Sigmoid colon (tissue), 7 donors: ENCODE results near the gene AADACL4. TPM values are rescaled to one million over a fixed set of nuclear protein-coding genes. Genes with fewer than 3 reads are reported as not detected.

Experiments used
- DNase-seq: peaks from one replicate; pipeline ENCODE4 v3.0.0-alpha.2; 2019
- H3K27ac ChIP-seq, 4 donors: fragments of 200-600 bp; sonication (generic); one replicate each; pipeline ENCODE4 v1.5.1; 2016 to 2019; ENCODE audit warnings: mild to moderate bottlenecking in 1 of 4
- H3K27me3 ChIP-seq, 3 donors: fragments of 200-600 bp; sonication (generic); one replicate each; pipeline ENCODE4 v1.5.1; 2019; ENCODE audit warnings: mild to moderate bottlenecking in 1 of 3
- H3K36me3 ChIP-seq, 4 donors: fragments of 200-600 bp; sonication (generic); one replicate each; pipeline ENCODE4 v1.5.1; 2016 to 2019
- H3K4me1 ChIP-seq, 4 donors: fragments of 200-600 bp; sonication (generic); one replicate each; pipeline ENCODE4 v1.5.1; 2017 to 2019
- H3K4me3 ChIP-seq, 4 donors: fragments of 200-600 bp; sonication (generic); one replicate each; pipeline ENCODE4 v1.5.1; 2017 to 2019; ENCODE audit warnings: mild to moderate bottlenecking in 2 of 4, moderate library complexity in 1 of 4
- H3K9me3 ChIP-seq, 4 donors: fragments of 200-600 bp in 3 of 4; sonication (generic) in 3 of 4; one replicate each; pipeline versions ENCODE4 v1.5.1 to v1.6.1; 2013 to 2019
- CTCF ChIP-seq, 4 experiments: fragments of 450-650 bp in 3 of 4; fragments of 200-600 bp in 1 of 4; IDR thresholded peaks; one replicate each; pipeline ENCODE4 v1.5.1; 2016 to 2019; ENCODE audit warnings: antibody characterized with exemption in 4 of 4, mild to moderate bottlenecking in 3 of 4, moderate library complexity in 2 of 4
- EP300 ChIP-seq, 4 donors: sonication (generic); formaldehyde crosslinking; IDR thresholded peaks; one replicate each; pipeline ENCODE4 v1.6.1; 2017; ENCODE audit warnings: antibody characterized with exemption in 4 of 4
- POLR2A ChIP-seq, 2 donors: fragments of 450-650 bp; IDR thresholded peaks; one replicate each; pipeline ENCODE4 v1.6.1; 2016; ENCODE audit warnings: antibody characterized with exemption in 2 of 2, mild to moderate bottlenecking in 2 of 2, moderate library complexity in 2 of 2
- POLR2AphosphoS5 ChIP-seq, 4 donors: sonication (generic); formaldehyde crosslinking; IDR thresholded peaks; one replicate each; pipeline ENCODE4 v1.6.1; 2017; ENCODE audit warnings: antibody characterized with exemption in 4 of 4
- WGBS, 2 donors: extraction: QIAGEN DNeasy Blood & Tissue Kit; methylation state at CpG; one replicate each; pipeline ENCODE4 v1.1.7; 2013; 5-methylcytosine and 5-hydroxymethylcytosine counted together
- intact Hi-C: fragments of 100-400 bp; cut with DNase I; formaldehyde crosslinking; loops from one replicate; pipeline ENCODE4 v1.15.1; 2023
- polyA plus RNA-seq, 3 donors: library from polyadenylated mRNA; stranded (reverse); fragments of 200-250 nt; gene quantifications; one replicate each; pipeline ENCODE4 v1.2.3, GENCODE V29; 2013
- total RNA-seq, 4 donors: library from RNA; depleted of rRNA; stranded (reverse); fragments of >200 nt; gene quantifications; one replicate each; pipeline ENCODE4 v1.1.0, GENCODE V29; 2016
- donor health status: healthy with polysubstance abuse.
- donor health status: Bipolar disorder and iron deficiency.
- donor health status: healthy.

Gene AADACL4
- total and polyA plus RNA-seq, 7 donors, result 0.04 TPM; not detected in 6

DNA sequence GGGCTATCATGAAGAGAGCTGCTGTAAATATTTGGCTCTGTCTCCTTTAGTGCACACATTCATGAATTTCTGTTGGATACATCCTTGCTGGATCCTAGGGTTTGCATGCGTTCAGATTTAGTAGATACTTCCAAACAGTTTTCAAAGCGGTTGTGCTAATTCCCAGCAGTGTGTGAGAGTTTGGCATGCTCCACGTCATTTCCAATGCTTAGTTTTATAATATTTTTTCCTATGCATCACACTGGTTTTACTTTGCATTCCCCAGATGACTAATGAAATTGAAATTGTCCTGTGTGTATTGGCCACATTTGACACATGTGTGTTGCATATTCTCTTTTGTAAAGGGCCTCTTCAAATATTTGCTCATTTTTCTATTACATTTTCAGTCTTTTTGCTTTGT, 53.5 kb downstream of the AADACL4 start:
- H3K4me3 ChIP-seq, result no peak overlapping the region
- H3K4me1 ChIP-seq, result no peaks in the 10 kb centered on the region
- H3K9me3 ChIP-seq, result peaks cover 0 to 7% (median 0%) of the 10 kb centered on the region in 4 donors
- no peaks in the 10 kb centered on the region for H3K36me3 ChIP-seq
- no peaks in the 10 kb centered on the region for H3K27me3 ChIP-seq
- TF ChIP-seq CTCF (IDR thresholded peaks at IDR 0.05), result no peak
- no peak for TF ChIP-seq EP300 (IDR thresholded peaks at IDR 0.05)
- TF ChIP-seq POLR2AphosphoS5 (IDR thresholded peaks at IDR 0.05), result no peak
- TF ChIP-seq POLR2A (IDR thresholded peaks at IDR 0.05), result no peak
- no peak overlapping the region for H3K27ac ChIP-seq
- intact Hi-C loops, result no loop called here
- DNase-seq, result no peak
- 88 to 92% methylated on average over 3 of the region's 3 CpGs for WGBS, 2 donors

DNA sequence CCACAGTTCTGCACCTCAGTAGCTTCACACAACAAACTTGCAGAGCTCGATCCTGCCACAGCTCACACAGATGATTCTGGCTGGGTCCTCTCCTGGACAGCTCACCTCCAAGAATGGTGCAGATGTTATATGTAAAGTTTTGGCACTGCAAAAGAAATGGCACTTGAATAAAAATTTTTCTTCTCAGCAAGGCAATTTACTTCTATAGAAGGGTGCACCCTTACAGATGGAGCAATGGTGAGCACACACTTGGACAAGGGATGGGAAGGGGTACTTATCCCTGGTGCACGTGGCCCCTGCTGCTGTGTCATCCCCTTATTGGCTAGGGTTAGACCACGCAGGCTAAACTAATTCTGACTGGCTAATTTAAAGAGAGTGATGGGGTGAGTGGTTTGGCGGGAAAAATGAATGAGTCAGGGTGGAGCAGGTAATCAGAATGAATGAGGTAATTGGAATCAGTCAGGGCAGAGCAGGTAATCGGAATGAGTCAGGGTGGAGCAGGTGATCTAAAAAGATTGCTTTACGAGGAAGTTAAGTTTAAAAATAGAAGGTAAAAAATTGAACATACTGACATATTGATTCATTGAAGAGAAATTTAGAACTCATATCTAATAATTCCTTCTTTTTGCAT, 60.1 kb downstream of the AADACL4 start:
- intact Hi-C loops, result no loop called here
- H3K27ac ChIP-seq, result no peak overlapping the region
- TF ChIP-seq POLR2A (IDR thresholded peaks at IDR 0.05) (no peak), CTCF (IDR thresholded peaks at IDR 0.05) (no peak), POLR2AphosphoS5 (IDR thresholded peaks at IDR 0.05) (no peak), EP300 (IDR thresholded peaks at IDR 0.05) (no peak)
- no peaks in the 10 kb centered on the region for H3K36me3 ChIP-seq
- H3K4me3 ChIP-seq, result no peak overlapping the region
- no peaks in the 10 kb centered on the region for H3K27me3 ChIP-seq
- H3K4me1 ChIP-seq, result no peaks in the 10 kb centered on the region
- DNase-seq, result no peak
- WGBS, 2 donors, result 63 to 77% methylated on average over 6 of the region's 6 CpGs
- peaks cover 0 to 19% (median 5%) of the 10 kb centered on the region in 4 donors for H3K9me3 ChIP-seq

- Histone ChIP-seq H3K36me3 (no peaks in the 10 kb centered on the region), H3K4me1 (no peaks in the 10 kb centered on the region), H3K9me3 (peaks cover 0 to 14% (median 5%) of the 10 kb centered on the region in 4 donors), H3K27ac (no peak overlapping the region), H3K4me3 (no peak overlapping the region), H3K27me3 (no peaks in the 10 kb centered on the region)
- no peak for TF ChIP-seq EP300 (IDR thresholded peaks at IDR 0.05)
- TF ChIP-seq POLR2A (IDR thresholded peaks at IDR 0.05), result no peak
- no peak for TF ChIP-seq CTCF (IDR thresholded peaks at IDR 0.05)
- TF ChIP-seq POLR2AphosphoS5 (IDR thresholded peaks at IDR 0.05), result no peak
- no peak for DNase-seq
- WGBS, 2 donors, result 90 to 91% methylated on average over 3 of the region's 3 CpGs
- intact Hi-C loops, result no loop called here
Observed at GRCh38 chr1:12706061-12706460, 62.2 kb downstream of the AADACL4 start.

- intact Hi-C loops, result no loop called here
- Histone ChIP-seq H3K27ac (no peak overlapping the region), H3K9me3 (peaks cover 0 to 8% (median 4%) of the 10 kb centered on the region in 4 donors), H3K4me1 (no peaks in the 10 kb centered on the region), H3K36me3 (no peaks in the 10 kb centered on the region), H3K4me3 (no peak overlapping the region), H3K27me3 (no peaks in the 10 kb centered on the region)
- no peak for TF ChIP-seq POLR2A (IDR thresholded peaks at IDR 0.05)
- TF ChIP-seq CTCF (IDR thresholded peaks at IDR 0.05), result no peak
- TF ChIP-seq POLR2AphosphoS5 (IDR thresholded peaks at IDR 0.05), result no peak
- no peak for TF ChIP-seq EP300 (IDR thresholded peaks at IDR 0.05)
- no peak for DNase-seq
- WGBS, 2 donors, result 28 to 61% methylated on average over 4 of the region's 4 CpGs
Observed at GRCh38 chr1:12708396-12709090, 64.7 kb downstream of the AADACL4 start.
